Stomach (tissue), 9 donors: Measurements from ENCODE around the gene FAM168B. TPM values are rescaled to one million over a fixed set of nuclear protein-coding genes. Genes with fewer than 3 reads are reported as not detected.

ENCODE experiments used
- DNase-seq, 2 donors: peaks; one replicate each; pipeline versions ENCODE4 v3.0.0 to v3.0.0-alpha.2; 2013 to 2019
- H3K27ac ChIP-seq, 5 donors: fragments of 200-600 bp in 4 of 5; sonication (generic) in 4 of 5; one replicate each; pipeline ENCODE4 v1.5.1; 2013 to 2019; ENCODE audit warnings: mild to moderate bottlenecking in 1 of 5, moderate library complexity in 1 of 5
- H3K27me3 ChIP-seq, 3 donors: fragments of 200-600 bp; sonication (generic); one replicate each; pipeline ENCODE4 v1.5.1; 2017 to 2019; ENCODE audit warnings: mixed run types in 1 of 3
- H3K36me3 ChIP-seq, 4 donors: fragments of 200-600 bp; sonication (generic); 1 replicate in 3 of 4; 2 replicates in 1 of 4; pipeline ENCODE4 v1.5.1; 2016 to 2019
- H3K4me1 ChIP-seq, 4 donors: fragments of 200-600 bp; sonication (generic); one replicate each; pipeline ENCODE4 v1.5.1; 2016 to 2019
- H3K4me3 ChIP-seq, 4 donors: fragments of 200-600 bp; sonication (generic) in 3 of 4; one replicate each; pipeline ENCODE4 v1.5.1; 2016 to 2019; ENCODE audit warnings: mild to moderate bottlenecking in 1 of 4
- H3K9me3 ChIP-seq, 4 donors: fragments of 200-600 bp; sonication (generic); one replicate each; pipeline ENCODE4 v1.5.1; 2016 to 2019
- EP300 ChIP-seq: sonication (generic); formaldehyde crosslinking; IDR thresholded peaks from one replicate; pipeline ENCODE4 v1.6.1; 2017; ENCODE audit warnings: antibody characterized with exemption
- POLR2A ChIP-seq, 4 donors: fragments of 450-650 bp; IDR thresholded peaks; one replicate each; pipeline ENCODE4 v1.6.1; 2016; ENCODE audit warnings: antibody characterized with exemption in 4 of 4, control low read depth in 2 of 4, mild to moderate bottlenecking in 1 of 4, moderate library complexity in 1 of 4
- POLR2AphosphoS5 ChIP-seq, 3 donors: sonication (generic); formaldehyde crosslinking; IDR thresholded peaks; one replicate each; pipeline ENCODE4 v1.6.1; 2016; ENCODE audit warnings: antibody characterized with exemption in 3 of 3
- WGBS, 5 donors: extraction: QIAGEN DNeasy Blood & Tissue Kit in 3 of 5; methylation state at CpG; one replicate each; pipeline versions ENCODE4 v1.1.5 to v1.1.7; 2013 to 2018; 5-methylcytosine and 5-hydroxymethylcytosine counted together
- intact Hi-C: fragments of 100-400 bp; cut with DNase I; formaldehyde crosslinking; loops from one replicate; pipeline ENCODE4 v1.15.1; 2023; ENCODE audit warnings: low total_unique reads
- polyA plus RNA-seq, 3 donors: library from polyadenylated mRNA; stranded (reverse); fragments of 200-250 nt; gene quantifications; one replicate each; pipeline ENCODE4 v1.2.3, GENCODE V29; 2013
- total RNA-seq, 5 donors: library from RNA; depleted of rRNA; stranded (reverse); fragments of >200 nt; gene quantifications; one replicate each; pipeline versions ENCODE4 v1.1.0 to v1.2.3, GENCODE V29; 2014 to 2016
- TF ChIP-seq, protein P1 (sequence below), 7 experiments: fragments of 450-650 bp in 4 of 7; fragments of 200-600 bp in 3 of 7; sonication (generic) in 3 of 7; IDR thresholded peaks; one replicate each; pipeline ENCODE4 v1.5.1; 2016 to 2019; ENCODE audit warnings: antibody characterized with exemption in 7 of 7, control low read depth in 2 of 7, mild to moderate bottlenecking in 1 of 7
- donor health status: healthy with polysubstance abuse.
- donor health status: Bipolar disorder and iron deficiency.
- donor health status: healthy.

FAM168B gene
- total and polyA plus RNA-seq, 8 donors, result 8.2 to 103 (median 42.7) TPM

DNA sequence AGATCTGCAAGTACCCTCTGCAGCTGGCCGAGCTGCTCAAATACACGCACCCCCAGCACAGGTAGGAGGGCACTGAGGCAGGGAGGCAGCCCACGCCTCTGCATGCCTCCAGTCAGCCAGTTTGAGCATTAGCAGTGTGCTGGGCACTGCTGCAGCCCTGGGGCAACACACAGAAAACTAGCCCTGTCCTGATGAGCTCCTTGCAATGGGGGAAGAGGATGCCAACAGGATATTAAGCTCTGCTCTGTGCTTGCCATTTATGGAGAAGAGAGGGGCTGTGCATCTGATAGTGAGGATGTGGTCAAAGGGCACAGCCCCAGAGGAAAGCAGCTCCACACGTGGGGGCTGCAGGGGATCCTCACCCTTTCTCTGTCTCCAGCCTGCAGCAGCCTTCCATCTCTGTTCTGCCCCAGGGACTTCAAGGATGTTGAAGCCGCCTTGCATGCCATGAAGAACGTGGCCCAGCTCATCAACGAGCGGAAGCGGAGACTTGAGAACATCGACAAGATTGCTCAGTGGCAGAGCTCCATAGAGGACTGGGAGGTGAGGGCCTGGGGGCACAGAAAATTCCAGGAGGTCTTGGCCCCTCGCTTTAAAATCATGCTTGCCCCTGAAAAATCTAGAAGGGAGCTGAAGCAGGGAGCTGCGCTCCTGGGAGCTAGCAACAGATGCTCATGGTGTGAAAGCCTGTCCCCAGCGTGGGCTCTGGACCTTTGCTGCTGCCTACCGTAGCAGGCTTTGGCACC is 51.7 kb downstream of the FAM168B start:
- TF ChIP-seq, protein P1, sequence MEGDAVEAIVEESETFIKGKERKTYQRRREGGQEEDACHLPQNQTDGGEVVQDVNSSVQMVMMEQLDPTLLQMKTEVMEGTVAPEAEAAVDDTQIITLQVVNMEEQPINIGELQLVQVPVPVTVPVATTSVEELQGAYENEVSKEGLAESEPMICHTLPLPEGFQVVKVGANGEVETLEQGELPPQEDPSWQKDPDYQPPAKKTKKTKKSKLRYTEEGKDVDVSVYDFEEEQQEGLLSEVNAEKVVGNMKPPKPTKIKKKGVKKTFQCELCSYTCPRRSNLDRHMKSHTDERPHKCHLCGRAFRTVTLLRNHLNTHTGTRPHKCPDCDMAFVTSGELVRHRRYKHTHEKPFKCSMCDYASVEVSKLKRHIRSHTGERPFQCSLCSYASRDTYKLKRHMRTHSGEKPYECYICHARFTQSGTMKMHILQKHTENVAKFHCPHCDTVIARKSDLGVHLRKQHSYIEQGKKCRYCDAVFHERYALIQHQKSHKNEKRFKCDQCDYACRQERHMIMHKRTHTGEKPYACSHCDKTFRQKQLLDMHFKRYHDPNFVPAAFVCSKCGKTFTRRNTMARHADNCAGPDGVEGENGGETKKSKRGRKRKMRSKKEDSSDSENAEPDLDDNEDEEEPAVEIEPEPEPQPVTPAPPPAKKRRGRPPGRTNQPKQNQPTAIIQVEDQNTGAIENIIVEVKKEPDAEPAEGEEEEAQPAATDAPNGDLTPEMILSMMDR (IDR thresholded peaks at IDR 0.05), result no peak
- TF ChIP-seq EP300 (no peak), POLR2A (IDR thresholded peaks at IDR 0.05) (no peak), POLR2AphosphoS5 (IDR thresholded peaks at IDR 0.05) (no peak)
- Histone ChIP-seq H3K27ac (no peak overlapping the region), H3K36me3 (peaks cover 3 to 23% (median 11%) of the 10 kb centered on the region in 4 donors), H3K27me3 (peaks cover 0 to 46% (median 0%) of the 10 kb centered on the region in 3 donors), H3K4me1 (peaks cover 7 to 18% (median 13%) of the 10 kb centered on the region in 4 donors), H3K9me3 (no peaks in the 10 kb centered on the region), H3K4me3 (no peak overlapping the region)
- DNase-seq, result peak in 1 of 2 donors; percentile 9
- 80 to 88% (median 85%) methylated on average over 13 to 14 of the region's 14 CpGs for WGBS, 5 donors
- intact Hi-C loops, result no loop called here

DNA sequence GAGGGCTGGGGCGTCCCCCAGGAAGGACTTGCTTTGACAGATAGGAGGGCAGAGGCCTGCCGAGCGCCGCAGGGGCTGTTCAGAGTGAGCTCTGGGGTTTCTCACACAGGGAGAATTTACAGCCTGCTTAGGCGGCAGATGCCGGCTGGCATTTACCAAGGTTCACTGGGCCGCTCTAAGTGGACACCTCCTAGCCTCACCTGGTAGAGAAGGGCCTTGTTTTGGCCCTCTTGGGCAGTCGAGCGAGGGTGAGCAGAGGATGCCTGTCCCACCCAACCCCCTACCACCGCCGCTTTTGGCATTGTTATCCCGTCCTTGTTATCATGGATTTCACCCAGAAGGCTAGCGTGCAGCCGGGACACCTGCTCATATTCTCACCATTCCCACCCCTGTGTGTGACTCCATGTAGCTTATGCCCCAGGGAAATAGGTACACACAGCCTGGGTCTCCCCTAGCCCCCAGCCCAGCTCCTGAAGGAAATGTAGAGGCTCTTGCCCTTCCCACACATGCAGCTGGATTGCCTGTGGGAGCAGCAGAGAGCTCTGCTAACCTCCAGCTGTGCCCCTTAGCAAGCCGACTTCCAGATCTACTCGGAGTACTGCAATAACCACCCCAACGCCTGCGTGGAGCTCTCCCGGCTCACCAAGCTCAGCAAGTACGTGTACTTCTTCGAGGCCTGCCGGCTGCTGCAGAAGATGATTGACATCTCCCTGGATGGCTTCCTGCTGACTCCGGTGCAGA is 52.4 kb downstream of the FAM168B start:
- Histone ChIP-seq H3K27ac (peak overlapping the region in 1 of 5 donors; percentile 42), H3K9me3 (no peaks in the 10 kb centered on the region), H3K36me3 (peaks cover 0 to 16% (median 4%) of the 10 kb centered on the region in 4 donors), H3K27me3 (peaks cover 0 to 53% (median 6%) of the 10 kb centered on the region in 3 donors), H3K4me3 (no peak overlapping the region), H3K4me1 (peaks cover 7 to 23% (median 14%) of the 10 kb centered on the region in 4 donors)
- WGBS, 5 donors, result 42 to 65% (median 46%) methylated on average over 18 to 23 of the region's 23 CpGs
- no peak for TF ChIP-seq POLR2AphosphoS5 (IDR thresholded peaks at IDR 0.05)
- no peak for TF ChIP-seq EP300
- no peak for TF ChIP-seq POLR2A (IDR thresholded peaks at IDR 0.05)
- TF ChIP-seq, protein P1 (IDR thresholded peaks at IDR 0.05), result no peak
- intact Hi-C loops, result no loop called here
- peak in 1 of 2 donors; percentile 59 for DNase-seq

DNA sequence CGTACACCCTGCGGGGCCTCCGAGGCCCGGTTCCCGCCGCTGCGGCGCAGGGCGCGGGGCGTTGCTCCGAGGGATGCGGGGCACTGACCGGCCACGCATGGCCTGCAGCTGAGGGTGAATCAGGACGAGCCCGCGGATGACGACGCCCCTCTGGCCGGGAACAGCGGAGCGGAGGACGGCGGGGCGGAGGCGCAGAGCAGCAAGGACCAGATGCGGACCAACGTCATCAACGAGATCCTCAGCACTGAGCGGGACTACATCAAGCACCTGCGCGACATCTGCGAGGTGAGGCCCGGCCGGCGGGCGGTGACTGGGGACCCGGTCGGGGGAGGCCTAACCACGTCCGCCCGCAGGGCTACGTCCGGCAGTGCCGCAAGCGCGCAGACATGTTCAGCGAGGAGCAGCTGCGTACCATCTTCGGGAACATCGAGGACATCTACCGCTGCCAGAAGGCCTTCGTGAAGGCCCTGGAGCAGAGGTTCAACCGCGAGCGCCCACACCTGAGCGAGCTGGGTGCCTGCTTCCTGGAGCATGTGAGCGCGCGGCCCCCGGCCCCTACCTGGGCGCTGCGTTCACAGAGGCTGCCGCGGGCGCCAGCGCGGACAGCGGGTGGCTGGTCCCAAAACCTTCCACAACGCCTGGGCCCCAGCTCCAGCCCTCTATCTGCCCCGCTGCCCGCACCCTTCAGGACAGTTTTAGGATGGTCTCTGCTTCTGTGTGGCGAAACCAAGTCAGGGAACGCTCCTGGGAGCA is 53.2 kb downstream of the FAM168B start:
- DNase-seq, result peak in 1 of 2 donors; percentile 64
- Histone ChIP-seq H3K4me3 (peak overlapping the region in 3 of 4 donors; percentile 11 to 20 (median 15)), H3K27me3 (peaks cover 0 to 60% (median 14%) of the 10 kb centered on the region in 3 donors), H3K4me1 (peaks cover 13 to 30% (median 21%) of the 10 kb centered on the region in 4 donors), H3K36me3 (peaks cover 0 to 11% (median 3%) of the 10 kb centered on the region in 4 donors), H3K9me3 (no peaks in the 10 kb centered on the region), H3K27ac (peak overlapping the region in 1 of 5 donors; percentile 42)
- no peak for TF ChIP-seq EP300
- TF ChIP-seq, protein P1 (IDR thresholded peaks at IDR 0.05), result no peak
- no peak for TF ChIP-seq POLR2AphosphoS5 (IDR thresholded peaks at IDR 0.05)
- TF ChIP-seq POLR2A (IDR thresholded peaks at IDR 0.05), result no peak
- 14 to 42% (median 23%) methylated on average over 44 to 75 of the region's 75 CpGs for WGBS, 5 donors
- intact Hi-C loops, result no loop called here

DNA sequence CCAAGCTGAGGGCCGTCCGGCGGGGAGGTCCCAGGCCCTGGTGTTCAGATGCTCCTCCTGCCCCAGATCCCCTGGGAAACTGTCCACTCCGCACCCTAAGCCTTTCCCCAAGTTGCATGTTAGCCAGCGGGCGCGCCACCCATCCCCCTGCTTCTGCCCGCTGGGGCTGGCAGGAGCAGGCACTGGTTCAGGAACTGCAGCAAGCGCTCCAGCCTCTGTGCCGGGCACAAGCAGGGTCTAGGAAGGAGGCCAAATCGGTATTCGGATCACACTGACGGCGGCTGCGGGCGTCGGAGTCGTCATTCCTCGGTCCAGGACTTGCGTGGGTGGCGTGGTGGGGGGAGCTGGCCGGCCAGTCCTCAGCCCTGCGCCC is 53.7 kb downstream of the FAM168B start:
- peak overlapping the region in 3 of 4 donors; percentile 11 to 20 (median 15) for H3K4me3 ChIP-seq
- intact Hi-C loops, result no loop called here
- H3K9me3 ChIP-seq, result no peaks in the 10 kb centered on the region
- peaks cover 0 to 8% (median 2%) of the 10 kb centered on the region in 4 donors for H3K36me3 ChIP-seq
- peak overlapping the region in 1 of 5 donors; percentile 42 for H3K27ac ChIP-seq
- peaks cover 16 to 33% (median 23%) of the 10 kb centered on the region in 4 donors for H3K4me1 ChIP-seq
- peak in 1 of 2 donors; percentile 23 for DNase-seq
- TF ChIP-seq POLR2AphosphoS5 (IDR thresholded peaks at IDR 0.05), result no peak
- TF ChIP-seq, protein P1 (IDR thresholded peaks at IDR 0.05), result no peak
- no peak for TF ChIP-seq POLR2A (IDR thresholded peaks at IDR 0.05)
- no peak for TF ChIP-seq EP300
- 50 to 75% (median 64%) methylated on average over 17 to 23 of the region's 23 CpGs for WGBS, 5 donors
- H3K27me3 ChIP-seq, result peaks cover 0 to 66% (median 16%) of the 10 kb centered on the region in 3 donors
